NK-92 (cell line): ENCODE data around the gene SPP2.

Source experiments
- DNase-seq: peaks from one replicate; lab custom pipeline; 2025; ENCODE audit not compliant: unreplicated experiment; lab: John Stamatoyannopoulos, UW

SPP2 gene

GRCh38 chr2:234091883-234092282 is 41.4 kb downstream of the SPP2 start:
- no peak for DNase-seq

GRCh38 chr2:234092344-234092743 is 41.8 kb downstream of the SPP2 start:
- no peak for DNase-seq

- DNase-seq: no peak
Measured at GRCh38 chr2:234095301-234095700, 44.8 kb downstream of the SPP2 start.

- no peak for DNase-seq
Measured at GRCh38 chr2:234096164-234096563, 45.7 kb downstream of the SPP2 start.

GRCh38 chr2:234098681-234099080 is 48.2 kb downstream of the SPP2 start:
- no peak for DNase-seq

GRCh38 chr2:234099266-234099665 is 48.8 kb downstream of the SPP2 start:
- no peak for DNase-seq

- DNase-seq: no peak
Measured at GRCh38 chr2:234100686-234101085, 50.2 kb downstream of the SPP2 start.

GRCh38 chr2:234102112-234102511 is 51.6 kb downstream of the SPP2 start:
- no peak for DNase-seq

GRCh38 chr2:234107861-234108260 is 57.4 kb downstream of the SPP2 start:
- DNase-seq: no peak

- DNase-seq: no peak
Measured at GRCh38 chr2:234109321-234109720, 58.8 kb downstream of the SPP2 start.

GRCh38 chr2:234110219-234110618 is 59.7 kb downstream of the SPP2 start:
- DNase-seq: no peak

- DNase-seq: no peak
Measured at GRCh38 chr2:234111523-234111922, 61.0 kb downstream of the SPP2 start.

GRCh38 chr2:234116010-234116409 is 65.5 kb downstream of the SPP2 start:
- no peak for DNase-seq

- no peak for DNase-seq
Measured at GRCh38 chr2:234121999-234122398, 71.5 kb downstream of the SPP2 start.

- DNase-seq: no peak
Measured at GRCh38 chr2:234125451-234126145, 75.1 kb downstream of the SPP2 start.

GRCh38 chr2:234126146-234126470 is 75.6 kb downstream of the SPP2 start:
- DNase-seq: no peak
